Activated CD4-positive, CD25-positive, alpha-beta regulatory T cell treated with anti-CD3 and anti-CD28 coated beads, Interleukin-2, amount 50 U/mL, for 24 hours (primary cell): ENCODE measurements around the gene PHLPP2.

ENCODE experiments used
- ATAC-seq, 2 donors: fragments of 150-1000 bp; cut with Tn5 transposase; one replicate each; pipeline ENCODE4 v1.10.0; 2021; ENCODE audit warnings: mild to moderate bottlenecking in 1 of 2, moderate library complexity in 1 of 2

PHLPP2 gene

DNA sequence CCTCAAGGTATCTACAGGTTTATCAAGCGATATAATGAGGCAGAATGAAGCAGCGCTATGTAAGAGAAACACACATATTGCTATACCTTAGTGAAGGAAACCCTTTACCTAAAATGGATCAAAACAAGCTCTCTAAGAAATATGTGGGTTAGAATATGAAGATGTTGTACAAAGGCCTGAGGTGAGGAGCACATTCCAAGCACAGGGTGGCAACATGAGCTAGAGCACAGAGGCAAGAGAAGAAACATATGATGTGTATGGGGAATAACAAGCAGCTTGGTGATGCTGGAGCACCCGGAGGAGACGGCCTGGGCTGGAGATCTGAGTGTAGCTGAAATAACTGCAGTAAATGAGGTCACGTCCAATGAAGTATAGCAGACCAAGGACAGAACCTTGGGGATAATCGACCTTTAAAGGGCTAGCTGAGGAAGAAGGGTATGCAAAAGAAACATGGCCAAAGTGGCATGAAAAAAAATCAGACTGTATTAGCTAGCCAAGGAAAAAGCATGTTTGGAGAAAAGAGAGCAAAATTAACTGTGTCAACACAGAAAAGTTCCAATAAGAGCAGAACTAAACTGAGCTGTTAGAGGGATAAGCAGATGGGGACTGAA is 54.5 kb downstream of the PHLPP2 start:
- no peak for ATAC-seq

DNA sequence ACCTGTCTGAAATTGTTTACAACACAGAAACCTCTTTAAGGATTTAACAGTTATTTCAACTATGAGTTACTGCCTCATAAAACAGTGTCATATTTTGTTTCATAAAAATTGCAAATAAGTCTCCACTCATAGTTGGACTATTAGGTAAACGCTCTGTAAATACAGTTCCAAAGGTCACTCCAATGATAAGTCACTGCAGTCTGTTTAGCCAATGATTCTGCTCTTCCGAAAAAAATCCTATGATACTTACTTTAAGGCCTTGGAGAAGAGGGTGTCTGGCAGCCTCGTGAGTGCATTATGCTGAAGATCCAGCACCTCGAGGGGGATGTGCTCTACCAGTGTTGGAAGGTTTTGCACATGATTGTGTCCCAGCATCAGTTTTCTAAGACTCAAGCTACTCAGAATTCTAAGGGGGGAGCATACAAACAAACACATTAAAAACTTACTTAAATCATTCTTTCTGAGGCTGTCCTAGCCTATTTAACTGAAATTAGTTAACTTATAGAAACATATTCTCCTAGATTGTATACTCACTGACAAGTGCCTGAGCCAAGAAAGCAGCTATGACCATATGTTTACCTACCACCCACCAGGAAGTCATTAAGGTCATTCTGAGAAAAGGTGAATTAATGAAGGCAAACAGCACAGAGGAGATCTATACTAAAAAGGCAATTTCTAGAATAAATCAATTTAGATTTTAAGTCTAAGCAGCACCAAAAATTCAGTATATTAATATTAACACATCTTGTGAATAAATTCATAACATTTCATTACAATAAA is 57.4 kb downstream of the PHLPP2 start:
- no peak for ATAC-seq

DNA sequence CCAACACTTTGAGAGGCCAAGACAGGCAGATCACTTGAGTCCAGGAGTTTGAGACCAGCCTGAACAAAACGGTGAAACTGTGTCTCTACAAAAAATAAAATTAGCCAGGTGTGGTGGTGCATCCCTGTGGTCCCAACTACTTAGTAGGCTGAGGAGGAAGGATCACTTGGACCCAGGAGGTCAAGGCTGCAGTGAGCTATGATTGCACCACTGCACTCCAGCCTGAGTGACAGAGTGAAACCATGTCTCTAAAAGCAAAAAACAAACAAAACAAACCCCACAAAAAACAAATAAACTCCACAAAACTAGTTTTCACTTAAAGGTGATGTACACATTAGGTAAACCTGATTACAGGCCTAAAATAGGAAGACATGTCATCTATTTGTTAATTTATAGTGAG is 58.2 kb downstream of the PHLPP2 start:
- ATAC-seq = no peak

DNA sequence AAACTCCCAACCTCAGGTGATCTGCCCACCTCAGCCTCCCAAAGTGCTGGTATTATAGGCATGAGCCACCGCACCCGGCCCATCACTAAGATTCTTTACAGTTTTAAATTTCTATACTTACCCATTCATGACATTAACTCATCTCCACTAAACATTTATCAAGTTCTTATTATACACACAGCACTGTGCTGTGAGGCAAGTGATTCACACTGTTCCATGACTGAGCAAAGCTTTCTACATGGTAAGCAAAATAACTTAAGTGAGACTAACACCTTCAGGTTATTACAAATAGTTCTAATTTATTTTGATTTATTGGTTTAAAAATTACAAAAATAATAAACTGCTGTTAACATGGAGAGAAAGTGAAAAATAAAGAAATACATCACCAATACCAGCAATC is 65.0 kb downstream of the PHLPP2 start:
- no peak for ATAC-seq

DNA sequence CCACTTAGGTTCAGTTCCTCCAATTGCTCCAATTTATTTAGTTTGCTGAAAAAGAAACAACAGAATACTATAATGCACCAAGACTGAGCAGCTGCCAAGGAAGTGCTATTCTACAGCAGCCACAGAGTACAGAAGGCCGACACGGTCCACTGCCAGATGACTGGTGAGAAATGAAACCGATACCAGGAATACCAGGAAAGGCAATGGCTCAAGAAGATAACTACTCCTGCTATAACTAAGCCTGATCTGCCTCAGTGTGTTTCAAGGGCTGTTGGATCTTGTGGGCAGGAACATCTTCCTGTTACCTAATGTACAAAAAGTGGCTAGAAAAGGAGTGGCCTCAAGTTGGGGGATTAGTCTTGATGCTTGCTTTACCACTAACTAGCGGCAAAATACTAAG is 65.7 kb downstream of the PHLPP2 start:
- no peak for ATAC-seq

DNA sequence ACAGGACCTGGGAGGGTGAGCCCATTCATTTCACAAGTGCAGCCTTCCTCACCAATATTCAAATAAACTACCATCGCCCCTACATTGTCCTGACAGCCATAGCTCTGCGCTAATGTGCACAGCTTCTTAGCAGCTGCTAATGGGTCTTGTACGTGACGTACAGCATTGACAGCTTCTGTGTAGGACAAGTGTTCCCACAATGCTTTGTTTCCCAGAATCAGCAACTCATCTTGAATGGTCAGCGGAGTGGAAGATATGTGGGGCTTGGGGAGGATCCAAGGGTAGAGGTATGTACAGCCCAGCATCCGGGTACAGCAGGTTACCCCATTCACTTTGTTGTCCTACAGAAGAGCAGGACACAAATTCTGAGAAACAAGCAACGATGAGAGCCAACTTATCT is 74.8 kb downstream of the PHLPP2 start:
- ATAC-seq = no peak

DNA sequence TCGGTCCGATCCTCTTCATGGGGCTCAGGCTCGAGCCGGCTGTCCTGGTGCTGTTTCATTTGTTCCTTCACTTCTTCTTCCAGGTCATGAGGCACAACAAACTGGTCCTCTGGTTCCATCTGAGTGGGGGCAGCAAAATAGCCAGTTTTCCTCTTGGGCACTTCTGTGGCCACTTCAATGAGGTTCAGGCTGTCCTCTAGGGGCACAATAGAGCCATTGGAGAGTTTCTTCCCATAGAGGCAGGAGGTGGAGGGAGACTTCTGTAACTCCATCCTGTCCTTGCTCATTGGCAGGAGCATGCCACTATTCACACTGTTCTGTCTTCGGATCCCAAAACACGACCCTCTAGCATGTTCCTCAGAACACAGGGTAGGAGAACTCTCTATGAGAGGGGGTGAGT is 75.6 kb downstream of the PHLPP2 start:
- ATAC-seq = no peak

DNA sequence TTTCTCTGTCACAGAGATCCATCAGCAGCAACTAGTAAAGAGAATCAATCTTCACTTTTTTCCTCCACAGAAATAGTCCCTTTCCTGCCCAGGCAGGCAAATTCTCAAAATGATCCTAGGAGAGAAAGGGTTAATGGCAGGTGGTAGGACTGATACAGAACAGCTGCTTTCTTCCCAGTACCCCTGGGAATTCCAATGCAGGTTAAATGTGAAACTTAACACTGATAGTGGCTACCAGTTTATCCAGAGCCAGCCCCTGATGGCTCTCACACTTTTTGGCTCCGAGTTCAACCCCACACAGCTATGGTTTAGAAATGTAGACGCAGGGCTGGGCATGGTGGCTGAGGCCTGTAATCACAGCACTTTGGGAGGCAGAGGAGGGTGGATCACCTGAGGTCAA is 76.3 kb downstream of the PHLPP2 start:
- no peak for ATAC-seq

DNA sequence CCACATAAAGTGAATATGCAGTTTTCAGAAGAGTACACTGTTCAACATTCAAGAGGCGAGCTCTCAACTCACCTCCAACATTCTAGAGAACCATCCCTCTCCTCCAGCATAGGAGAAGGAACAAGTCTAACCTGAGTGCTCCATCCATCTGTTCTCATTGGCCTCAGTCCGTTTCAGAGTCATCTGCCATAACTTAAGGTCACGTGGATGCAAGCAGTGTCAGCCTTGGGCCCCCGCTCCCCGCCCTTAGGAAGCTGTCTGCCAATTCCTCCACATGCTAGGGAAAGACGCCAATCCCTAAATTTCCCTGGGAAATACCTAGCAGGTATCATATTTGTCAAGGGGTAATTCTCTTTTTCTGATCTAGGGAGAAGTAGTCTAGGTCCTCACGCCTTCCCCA is 77.1 kb downstream of the PHLPP2 start:
- ATAC-seq = no peak

DNA sequence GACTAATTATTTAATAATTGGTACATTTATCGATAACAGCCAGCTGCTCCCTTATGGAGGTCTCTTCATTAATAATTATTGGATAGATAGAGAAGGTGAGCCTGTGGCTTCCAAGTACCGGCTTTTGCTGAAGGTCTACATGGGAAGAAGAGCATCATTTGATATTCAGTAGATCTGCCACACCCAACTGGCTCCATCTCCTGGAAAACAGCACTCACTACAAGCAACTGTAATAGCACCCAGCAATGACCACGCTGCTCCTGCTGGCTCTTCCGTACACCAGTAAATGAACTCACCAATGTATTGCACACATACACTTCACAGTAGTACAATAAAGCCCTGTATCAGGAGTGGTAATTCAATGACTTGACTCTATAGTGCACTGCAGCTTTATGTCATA is 79.1 kb downstream of the PHLPP2 start:
- ATAC-seq = peak in 1 of 2 donors; percentile 33

DNA sequence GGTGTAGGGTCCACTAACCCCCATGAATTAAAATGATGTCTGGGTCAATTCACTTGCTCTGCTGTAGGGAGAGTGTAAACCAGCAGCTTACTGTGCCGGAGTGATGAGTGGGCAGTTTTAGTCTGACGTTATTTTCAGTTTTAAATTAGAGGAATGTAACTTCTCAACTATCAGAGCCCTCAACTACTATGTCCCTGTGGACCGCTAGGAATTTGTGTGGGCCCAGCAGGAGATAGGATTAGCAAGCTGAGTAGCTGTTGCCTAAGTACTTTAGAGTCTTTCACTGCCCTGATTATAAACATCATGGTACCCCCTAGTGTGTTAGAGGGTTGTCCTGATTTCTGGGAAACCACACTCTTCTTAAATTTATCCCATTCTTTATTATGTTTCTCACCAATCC is 87.1 kb downstream of the PHLPP2 start:
- no peak for ATAC-seq

DNA sequence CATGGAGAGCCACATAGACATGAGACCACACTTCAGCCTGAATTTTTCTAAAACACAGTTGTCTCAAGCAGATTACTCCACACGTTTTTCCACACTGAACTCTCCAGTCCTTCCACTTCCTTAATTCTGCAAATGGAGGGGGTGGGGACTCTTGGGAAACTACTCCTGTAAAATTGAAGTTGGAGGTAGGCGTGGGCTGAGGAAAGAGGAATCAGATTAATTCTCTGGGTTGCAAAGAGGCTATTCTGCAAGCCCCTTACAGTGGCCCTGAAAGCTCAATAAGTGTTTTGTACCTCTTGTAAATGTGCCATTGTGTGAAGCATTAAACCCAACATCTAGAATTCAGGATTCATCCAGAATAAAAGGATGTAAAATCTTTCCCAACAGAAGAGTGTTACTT is 88.9 kb downstream of the PHLPP2 start:
- ATAC-seq = no peak

DNA sequence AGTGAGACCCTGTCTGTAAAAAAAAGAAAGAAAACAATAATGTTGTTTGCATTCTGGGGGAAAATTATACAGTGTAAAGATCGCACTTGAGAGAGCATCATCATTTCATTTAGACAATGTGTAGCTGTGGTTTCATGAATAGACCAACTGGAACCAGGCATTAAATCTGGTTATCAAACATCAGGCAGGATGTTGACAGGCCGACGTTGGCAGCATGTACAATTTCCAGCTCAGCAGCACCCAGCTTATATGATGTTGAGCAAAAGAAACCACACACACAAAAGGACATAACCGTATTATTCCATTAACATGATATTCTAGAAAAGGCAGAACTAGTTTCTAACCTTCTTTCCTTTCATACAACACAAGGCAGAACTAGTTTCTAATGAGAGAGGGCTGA is 92.7 kb downstream of the PHLPP2 start:
- ATAC-seq = no peak

DNA sequence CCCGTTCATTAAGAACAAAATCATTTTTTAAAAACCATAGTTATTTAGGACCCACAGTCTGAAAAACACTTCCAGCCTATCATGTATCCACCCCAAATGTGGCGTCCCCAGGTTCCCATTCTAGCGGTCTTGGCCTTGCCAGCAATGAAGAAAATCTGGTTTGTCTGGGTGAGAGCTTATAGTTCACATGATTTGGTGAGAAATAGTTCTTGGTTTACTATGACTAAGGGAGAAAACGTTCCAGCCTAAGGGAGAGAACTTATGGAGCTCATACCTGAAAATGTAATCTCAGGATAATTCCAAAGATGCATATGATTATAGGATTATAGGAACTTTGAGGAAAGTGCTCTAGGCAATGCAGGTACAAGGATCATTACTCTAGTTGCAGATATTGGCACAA is 93.7 kb downstream of the PHLPP2 start:
- ATAC-seq = no peak

DNA sequence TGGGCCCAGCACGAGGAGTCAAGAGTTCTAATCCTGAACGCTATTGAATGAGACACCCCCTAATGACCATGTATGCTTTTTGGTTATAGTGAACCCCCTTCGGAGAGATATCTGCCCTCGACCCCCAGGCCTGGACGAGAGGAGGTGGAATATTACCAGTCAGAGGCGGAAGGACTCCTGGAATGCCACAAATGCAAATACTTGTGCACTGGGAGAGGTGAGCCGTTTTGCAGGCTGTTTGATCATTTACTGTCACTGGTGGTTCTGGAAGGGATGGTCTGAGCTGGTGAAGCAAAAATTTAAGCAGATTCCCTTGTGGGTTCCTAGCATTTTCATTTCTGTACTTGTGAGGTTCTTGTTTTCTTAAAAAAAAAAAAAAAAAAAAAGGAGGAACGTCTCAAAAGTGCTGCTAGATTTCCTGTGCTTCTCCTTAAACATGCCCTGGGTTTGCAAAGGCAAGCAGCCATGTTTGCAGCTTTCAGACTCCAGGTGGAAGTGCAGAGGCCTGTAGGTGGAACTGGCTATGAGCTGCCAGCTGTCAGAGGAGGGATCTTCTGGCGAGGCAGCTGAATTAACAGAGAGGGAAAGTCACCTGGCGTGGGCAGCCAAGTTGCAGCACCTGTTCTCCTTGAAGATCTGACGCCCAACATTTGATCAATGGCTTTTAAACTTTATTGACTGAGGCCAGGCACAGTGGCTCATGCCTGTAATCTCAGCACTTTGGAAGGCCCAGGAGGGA is 95.1 kb downstream of the PHLPP2 start:
- ATAC-seq = no peak

DNA sequence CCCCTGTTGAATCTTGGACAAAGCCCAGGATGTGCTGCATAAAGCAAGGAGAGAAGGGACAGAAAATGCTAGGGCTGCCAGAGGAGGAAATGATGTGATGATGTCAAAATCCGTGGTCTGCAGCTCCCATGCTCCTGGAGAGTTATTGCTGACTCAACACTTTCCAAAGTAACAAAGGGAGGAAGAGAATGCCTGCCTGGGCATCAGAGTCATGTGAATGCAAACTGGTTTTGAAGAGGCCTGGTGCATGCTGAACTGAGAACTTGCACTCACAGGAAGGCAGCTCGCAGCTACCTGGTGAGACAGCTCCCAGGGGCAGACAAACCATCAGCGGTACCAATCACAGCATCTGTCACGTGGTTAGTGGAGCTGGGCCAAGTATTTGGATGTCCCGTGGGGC is 95.7 kb downstream of the PHLPP2 start:
- ATAC-seq = no peak

DNA sequence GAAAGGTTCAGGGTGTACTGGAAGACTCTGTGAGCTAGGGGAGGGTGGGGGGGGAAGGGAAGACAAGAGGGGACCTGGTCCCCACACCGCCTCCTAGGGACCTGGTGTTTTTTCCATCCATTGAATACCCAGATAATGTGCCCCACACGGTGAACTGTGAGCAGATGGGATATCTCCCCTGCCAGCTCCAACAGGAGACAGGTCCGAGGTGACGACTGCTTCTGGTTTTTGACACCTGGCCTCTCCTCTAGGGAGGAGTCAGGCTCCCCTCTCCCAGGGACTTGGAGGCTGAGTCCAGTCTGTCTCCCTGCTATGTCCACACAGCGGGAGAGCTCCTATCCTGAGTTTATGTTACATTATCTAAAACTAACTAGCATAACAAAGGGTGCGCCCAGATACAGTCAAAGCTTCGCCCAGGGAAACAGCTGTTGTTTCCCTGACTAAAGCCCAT is 96.7 kb downstream of the PHLPP2 start:
- no peak for ATAC-seq

DNA sequence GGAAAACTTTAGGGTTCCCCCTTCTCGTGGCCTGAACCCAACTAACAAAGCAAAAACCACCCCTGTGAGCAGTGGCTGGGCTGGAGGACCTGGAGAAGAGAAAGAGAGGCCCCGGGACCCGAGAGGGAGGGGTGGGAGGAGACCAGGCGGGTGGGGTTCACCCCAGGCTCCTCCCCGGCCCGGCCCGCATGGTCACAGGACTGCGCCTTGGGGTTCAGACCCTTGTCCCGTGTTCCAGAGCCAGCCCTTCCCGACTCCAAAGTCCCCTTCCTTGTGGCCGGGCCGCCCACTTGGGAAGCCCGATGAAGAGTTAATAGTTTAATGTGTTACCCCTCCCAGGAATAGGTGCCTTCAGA is 97.7 kb downstream of the PHLPP2 start:
- ATAC-seq = no peak

DNA sequence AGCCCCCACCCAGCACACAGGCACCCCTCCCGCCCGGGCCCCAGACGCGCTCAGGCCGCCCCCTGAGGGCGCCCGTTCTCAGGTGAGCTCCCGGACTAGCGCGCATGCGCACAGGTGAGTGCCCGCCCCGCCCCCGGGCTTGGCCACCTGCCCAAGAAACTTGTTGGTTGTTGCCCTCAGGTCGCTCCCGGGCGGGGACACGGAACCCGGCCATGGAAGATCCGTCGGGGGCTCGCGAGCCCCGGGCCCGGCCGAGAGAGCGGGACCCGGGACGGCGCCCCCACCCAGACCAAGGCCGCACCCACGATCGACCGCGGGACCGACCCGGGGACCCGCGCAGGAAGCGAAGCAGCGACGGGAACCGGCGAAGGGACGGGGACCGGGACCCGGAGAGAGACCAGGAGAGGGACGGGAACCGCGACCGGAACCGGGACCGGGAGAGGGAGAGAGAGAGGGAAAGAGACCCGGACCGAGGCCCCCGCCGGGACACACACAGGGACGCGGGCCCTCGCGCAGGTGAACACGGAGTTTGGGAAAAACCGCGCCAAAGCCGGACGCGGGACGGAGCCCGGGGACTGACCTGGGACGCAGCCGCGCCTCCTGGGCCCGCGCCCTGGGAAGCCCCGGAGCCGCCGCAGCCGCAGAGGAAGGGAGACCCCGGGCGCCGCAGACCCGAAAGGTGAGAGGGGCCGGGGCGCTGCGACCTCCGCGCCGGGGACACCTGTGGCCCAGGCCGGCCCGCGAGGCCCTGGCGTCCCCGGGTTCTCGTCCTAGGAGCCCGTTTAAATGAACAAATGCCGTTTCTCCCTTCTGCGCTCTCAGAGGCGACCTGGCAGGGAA is 98.3 kb downstream of the PHLPP2 start, which contains the start of gene MARVELD3:
Gene MARVELD3, plus strand, starts transcription at position 167 of the 840 bp plus-strand sequence. Its CDS starts 46 bp downstream, at position 213.
- no peak for ATAC-seq

DNA sequence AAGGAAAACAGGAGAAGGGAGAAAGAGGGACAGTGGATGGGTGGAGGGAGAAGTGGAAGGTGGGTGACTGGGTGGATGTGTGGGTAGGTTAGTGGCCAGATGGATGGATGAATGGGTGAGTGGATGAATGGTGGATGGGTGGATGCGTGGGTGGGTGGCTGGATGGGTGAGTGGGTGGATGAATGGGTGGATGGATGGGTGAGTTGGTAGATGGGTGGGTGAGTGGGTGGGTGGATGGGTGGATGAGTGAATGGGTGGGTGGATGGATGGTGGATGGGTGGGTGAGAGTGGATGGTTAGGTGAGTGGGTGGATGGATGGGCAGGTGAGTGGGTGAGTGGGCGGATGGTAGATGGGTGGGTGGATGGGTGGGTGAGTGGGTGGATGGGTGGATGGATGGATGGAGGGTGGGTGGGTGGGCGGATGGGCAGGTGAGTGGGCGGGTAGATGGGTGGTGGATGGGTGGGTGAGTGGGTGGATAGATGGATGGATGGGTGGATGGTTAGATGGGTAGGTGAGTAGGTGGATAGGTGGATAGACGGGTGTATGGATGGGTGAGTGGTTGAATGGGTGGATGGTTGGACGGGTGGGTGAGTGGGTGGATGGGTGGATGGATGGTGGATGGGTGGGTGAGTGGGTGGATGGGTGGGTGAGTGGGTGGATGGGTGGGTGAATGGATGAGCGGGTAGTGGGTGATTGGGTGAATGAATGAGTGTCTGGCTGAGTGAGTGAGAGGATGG is 99.2 kb downstream of the PHLPP2 start:
- ATAC-seq = no peak

DNA sequence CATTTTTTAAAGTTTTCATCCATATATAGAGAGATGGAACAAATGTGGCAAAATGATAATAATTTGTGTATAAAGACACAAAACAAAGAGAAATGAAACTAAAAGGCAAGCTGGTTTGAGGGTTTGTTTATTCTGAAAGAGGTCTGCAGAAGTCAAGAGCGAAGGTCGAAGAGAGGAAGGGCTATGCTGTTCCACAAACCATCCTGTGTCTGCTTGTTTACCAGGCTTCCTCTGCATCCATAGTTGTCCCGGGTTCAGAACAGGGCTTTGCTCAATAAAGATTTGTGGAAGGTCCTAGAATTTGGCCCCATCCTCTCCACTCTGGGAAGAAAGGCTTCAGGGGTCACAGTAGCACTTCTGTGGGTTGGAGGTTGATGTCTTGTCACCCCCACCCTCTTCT is 100.9 kb downstream of the PHLPP2 start:
- no peak for ATAC-seq

DNA sequence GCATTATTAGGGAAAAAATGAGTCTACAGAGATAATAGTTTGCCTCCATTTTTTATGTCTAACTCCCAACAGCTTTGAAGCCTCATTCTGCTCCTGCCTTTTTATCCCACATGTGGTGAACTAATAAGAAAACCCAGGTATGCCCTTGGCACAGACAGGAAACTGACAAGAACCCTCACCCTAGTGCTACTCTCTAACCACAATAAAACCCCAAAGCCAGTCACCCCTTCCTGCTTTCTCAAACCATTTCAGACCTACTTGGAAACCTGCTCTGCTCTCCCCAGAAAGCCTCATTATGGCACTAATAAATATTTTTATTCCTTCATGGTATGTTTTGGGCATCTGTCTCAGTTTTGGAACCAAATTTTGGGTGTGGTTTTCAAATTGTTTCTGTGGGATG is 102.4 kb downstream of the PHLPP2 start:
- peak in 1 of 2 donors; percentile 64 for ATAC-seq
